Transverse colon (tissue), 3 donors: ENCODE data around the gene POU3F1.

Source experiments
- CTCF ChIP-seq, 5 experiments: fragments of 200-600 bp in 3 of 5; fragments of 450-650 bp in 2 of 5; sonication (generic) in 3 of 5; IDR thresholded peaks; 1 replicate in 2 of 5; 2 replicates in 3 of 5; pipeline ENCODE4 v1.5.1; 2016 to 2017; ENCODE audit warnings: antibody characterized with exemption in 5 of 5, inconsistent platforms in 3 of 5, mild to moderate bottlenecking in 2 of 5, moderate library complexity in 1 of 5
- POLR2A ChIP-seq: fragments of 450-650 bp; IDR thresholded peaks from one replicate; pipeline ENCODE4 v1.6.1; 2016; ENCODE audit warnings: antibody characterized with exemption, mild to moderate bottlenecking, moderate library complexity

- no peak for TF ChIP-seq CTCF (IDR thresholded peaks at IDR 0.05)
- no peak for TF ChIP-seq POLR2A
Measured at GRCh38 chr1:37995751-37996345, 50.7 kb downstream of the POU3F1 start.
